Sigmoid colon (tissue), 7 donors: ENCODE results near the gene IRGC. TPM values are rescaled to one million over a fixed set of nuclear protein-coding genes. Genes with fewer than 3 reads are reported as not detected.

Experiments
- DNase-seq: peaks from one replicate; pipeline ENCODE4 v3.0.0-alpha.2; 2019
- H3K27ac ChIP-seq, 4 donors: fragments of 200-600 bp; sonication (generic); one replicate each; pipeline ENCODE4 v1.5.1; 2016 to 2019; ENCODE audit warnings: mild to moderate bottlenecking in 1 of 4
- H3K27me3 ChIP-seq, 3 donors: fragments of 200-600 bp; sonication (generic); one replicate each; pipeline ENCODE4 v1.5.1; 2019; ENCODE audit warnings: mild to moderate bottlenecking in 1 of 3
- H3K36me3 ChIP-seq, 4 donors: fragments of 200-600 bp; sonication (generic); one replicate each; pipeline ENCODE4 v1.5.1; 2016 to 2019
- H3K4me1 ChIP-seq, 4 donors: fragments of 200-600 bp; sonication (generic); one replicate each; pipeline ENCODE4 v1.5.1; 2017 to 2019
- H3K4me3 ChIP-seq, 4 donors: fragments of 200-600 bp; sonication (generic); one replicate each; pipeline ENCODE4 v1.5.1; 2017 to 2019; ENCODE audit warnings: mild to moderate bottlenecking in 2 of 4, moderate library complexity in 1 of 4
- H3K9me3 ChIP-seq, 4 donors: fragments of 200-600 bp in 3 of 4; sonication (generic) in 3 of 4; one replicate each; pipeline versions ENCODE4 v1.5.1 to v1.6.1; 2013 to 2019
- CTCF ChIP-seq, 4 experiments: fragments of 450-650 bp in 3 of 4; fragments of 200-600 bp in 1 of 4; IDR thresholded peaks; one replicate each; pipeline ENCODE4 v1.5.1; 2016 to 2019; ENCODE audit warnings: antibody characterized with exemption in 4 of 4, mild to moderate bottlenecking in 3 of 4, moderate library complexity in 2 of 4
- EP300 ChIP-seq, 4 donors: sonication (generic); formaldehyde crosslinking; IDR thresholded peaks; one replicate each; pipeline ENCODE4 v1.6.1; 2017; ENCODE audit warnings: antibody characterized with exemption in 4 of 4
- POLR2A ChIP-seq, 2 donors: fragments of 450-650 bp; IDR thresholded peaks; one replicate each; pipeline ENCODE4 v1.6.1; 2016; ENCODE audit warnings: antibody characterized with exemption in 2 of 2, mild to moderate bottlenecking in 2 of 2, moderate library complexity in 2 of 2
- POLR2AphosphoS5 ChIP-seq, 4 donors: sonication (generic); formaldehyde crosslinking; IDR thresholded peaks; one replicate each; pipeline ENCODE4 v1.6.1; 2017; ENCODE audit warnings: antibody characterized with exemption in 4 of 4
- WGBS, 2 donors: extraction: QIAGEN DNeasy Blood & Tissue Kit; methylation state at CpG; one replicate each; pipeline ENCODE4 v1.1.7; 2013; 5-methylcytosine and 5-hydroxymethylcytosine counted together
- intact Hi-C: fragments of 100-400 bp; cut with DNase I; formaldehyde crosslinking; loops from one replicate; pipeline ENCODE4 v1.15.1; 2023
- polyA plus RNA-seq, 3 donors: library from polyadenylated mRNA; stranded (reverse); fragments of 200-250 nt; gene quantifications; one replicate each; pipeline ENCODE4 v1.2.3, GENCODE V29; 2013
- total RNA-seq, 4 donors: library from RNA; depleted of rRNA; stranded (reverse); fragments of >200 nt; gene quantifications; one replicate each; pipeline ENCODE4 v1.1.0, GENCODE V29; 2016
- donor health status: healthy with polysubstance abuse.
- donor health status: Bipolar disorder and iron deficiency.
- donor health status: healthy.

Gene IRGC
- total and polyA plus RNA-seq, 7 donors = not detected

GRCh38 chr19:43729919-43730318, 14.0 kb downstream of the IRGC start:
- Histone ChIP-seq H3K4me3 (no peak overlapping the region), H3K27me3 (no peaks in the 10 kb centered on the region), H3K4me1 (no peaks in the 10 kb centered on the region), H3K9me3 (no peaks in the 10 kb centered on the region), H3K36me3 (peaks cover 20 to 60% (median 37%) of the 10 kb centered on the region in 4 donors), H3K27ac (no peak overlapping the region)
- TF ChIP-seq POLR2AphosphoS5 (IDR thresholded peaks at IDR 0.05) = no peak
- no peak for TF ChIP-seq EP300 (IDR thresholded peaks at IDR 0.05)
- no peak for TF ChIP-seq POLR2A (IDR thresholded peaks at IDR 0.05)
- no peak for TF ChIP-seq CTCF (IDR thresholded peaks at IDR 0.05)
- DNase-seq = no peak
- WGBS, 2 donors = 87 to 90% methylated on average over 5 of the region's 5 CpGs
- intact Hi-C loops = no loop called here

DNA sequence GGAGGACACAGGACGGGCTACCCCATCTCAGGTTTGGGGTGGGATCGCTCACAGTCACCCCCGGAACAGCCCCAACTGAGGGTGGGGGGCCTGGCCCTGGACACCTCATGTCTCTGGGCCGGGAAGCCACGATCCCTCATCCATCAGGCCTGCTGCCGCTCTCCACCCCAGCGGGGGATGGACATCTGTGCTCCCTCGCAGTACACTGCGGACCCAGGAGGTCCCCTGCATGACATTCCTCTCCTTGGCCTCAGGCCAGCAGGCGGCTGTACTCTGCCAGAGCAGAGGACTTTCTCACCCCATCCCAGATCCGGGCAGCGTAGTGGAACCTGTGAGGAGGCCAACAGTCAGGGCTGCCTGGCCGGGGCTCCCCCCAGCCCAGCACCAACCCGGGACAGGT, 15.5 kb downstream of the IRGC start:
- Histone ChIP-seq H3K4me3 (no peak overlapping the region), H3K27me3 (no peaks in the 10 kb centered on the region), H3K27ac (no peak overlapping the region), H3K36me3 (peaks cover 20 to 69% (median 38%) of the 10 kb centered on the region in 4 donors), H3K4me1 (no peaks in the 10 kb centered on the region), H3K9me3 (no peaks in the 10 kb centered on the region)
- DNase-seq = no peak
- 94 to 95% methylated on average over 14 of the region's 14 CpGs for WGBS, 2 donors
- no peak for TF ChIP-seq CTCF (IDR thresholded peaks at IDR 0.05)
- TF ChIP-seq POLR2A (IDR thresholded peaks at IDR 0.05) = no peak
- no peak for TF ChIP-seq POLR2AphosphoS5 (IDR thresholded peaks at IDR 0.05)
- no peak for TF ChIP-seq EP300 (IDR thresholded peaks at IDR 0.05)
- intact Hi-C loops = no loop called here

DNA sequence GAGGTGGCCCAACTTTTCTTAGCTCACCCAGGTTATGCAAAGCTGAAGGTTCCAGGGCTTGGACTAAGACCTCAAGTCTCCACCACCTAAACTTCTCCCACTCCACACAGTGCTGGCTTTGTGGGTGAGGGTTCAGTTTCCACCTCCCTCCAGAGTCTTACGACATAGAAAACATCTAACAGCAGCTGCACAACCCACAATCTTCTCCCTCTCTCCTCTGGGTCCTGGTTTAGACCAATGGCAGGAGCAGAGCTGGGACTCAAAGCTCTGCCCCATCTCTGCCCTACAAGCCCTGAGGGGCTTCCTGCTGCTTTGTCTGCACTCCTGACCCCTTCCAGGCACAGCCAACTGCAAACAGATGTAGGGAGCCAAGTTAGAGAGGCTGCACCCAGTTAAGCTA, 16.0 kb downstream of the IRGC start:
- Histone ChIP-seq H3K4me1 (no peaks in the 10 kb centered on the region), H3K27ac (no peak overlapping the region), H3K4me3 (no peak overlapping the region), H3K27me3 (no peaks in the 10 kb centered on the region), H3K36me3 (peaks cover 20 to 74% (median 39%) of the 10 kb centered on the region in 4 donors), H3K9me3 (no peaks in the 10 kb centered on the region)
- DNase-seq = no peak
- WGBS, 2 donors = 84 to 87% methylated on average over 1 of the region's 1 CpG
- TF ChIP-seq POLR2AphosphoS5 (IDR thresholded peaks at IDR 0.05) (no peak), EP300 (IDR thresholded peaks at IDR 0.05) (no peak)
- intact Hi-C loops = no loop called here

GRCh38 chr19:43735013-43735412, 19.1 kb downstream of the IRGC start:
- TF ChIP-seq CTCF (IDR thresholded peaks at IDR 0.05) = no peak
- TF ChIP-seq EP300 (IDR thresholded peaks at IDR 0.05) = no peak
- TF ChIP-seq POLR2AphosphoS5 (IDR thresholded peaks at IDR 0.05) = no peak
- no peak for TF ChIP-seq POLR2A (IDR thresholded peaks at IDR 0.05)
- Histone ChIP-seq H3K4me3 (no peak overlapping the region), H3K4me1 (peaks cover 0 to 5% (median 0%) of the 10 kb centered on the region in 4 donors), H3K27ac (no peak overlapping the region), H3K27me3 (no peaks in the 10 kb centered on the region), H3K9me3 (no peaks in the 10 kb centered on the region), H3K36me3 (peaks cover 29 to 89% (median 51%) of the 10 kb centered on the region in 4 donors)
- DNase-seq = no peak
- intact Hi-C loops = no loop called here
- WGBS, 2 donors = 96 to 98% methylated on average over 6 of the region's 6 CpGs

DNA sequence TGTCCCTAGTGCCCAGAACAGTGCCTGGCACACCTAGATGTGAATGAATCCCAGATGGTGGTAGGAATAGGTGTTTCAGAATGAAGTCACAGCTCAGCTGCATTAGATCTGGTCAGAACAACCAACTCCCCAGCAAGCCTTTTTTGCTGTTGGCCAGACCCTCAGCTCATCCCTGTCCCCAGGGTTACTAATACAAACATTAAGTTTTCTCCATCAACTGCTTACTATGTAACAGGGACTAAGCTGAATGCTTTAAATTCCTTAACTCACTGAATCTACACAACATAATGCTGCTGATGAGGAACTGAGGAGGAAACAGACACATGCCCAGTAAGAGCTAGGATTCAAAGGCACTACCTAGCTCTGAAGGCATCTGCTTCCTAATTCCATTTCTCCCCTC, 20.1 kb downstream of the IRGC start:
- peaks cover 25 to 90% (median 55%) of the 10 kb centered on the region in 4 donors for H3K36me3 ChIP-seq
- no peak for DNase-seq
- H3K9me3 ChIP-seq = no peaks in the 10 kb centered on the region
- H3K27ac ChIP-seq = no peak overlapping the region
- H3K4me1 ChIP-seq = peaks cover 0 to 5% (median 0%) of the 10 kb centered on the region in 4 donors
- TF ChIP-seq EP300 (IDR thresholded peaks at IDR 0.05) = no peak
- no peak for TF ChIP-seq CTCF (IDR thresholded peaks at IDR 0.05)
- no peak for TF ChIP-seq POLR2AphosphoS5 (IDR thresholded peaks at IDR 0.05)
- no peak for TF ChIP-seq POLR2A (IDR thresholded peaks at IDR 0.05)
- intact Hi-C loops = no loop called here
- no peaks in the 10 kb centered on the region for H3K27me3 ChIP-seq
- no peak overlapping the region for H3K4me3 ChIP-seq
